ELF-1 (cell line): ENCODE data around the gene ADRM1.
A peak's percentile ranks its signal among the peaks of the same experiment; 100 is the strongest.

Experiments used
- DNase-seq: peaks from one replicate; pipeline ENCODE4 v3.0.0-alpha.2; 2016; ENCODE audit warnings: low read depth, low spot score

Gene ADRM1

GRCh38 chr20:62297449-62298227 is 5.2 kb upstream of the ADRM1 start:
- no peak for DNase-seq

GRCh38 chr20:62298577-62299249 is 4.1 kb upstream of the ADRM1 start:
- no peak for DNase-seq

- DNase-seq: no peak
Observed at GRCh38 chr20:62299666-62300236, 3.0 kb upstream of the ADRM1 start.

- no peak for DNase-seq
Observed at GRCh38 chr20:62300319-62300718, 2.5 kb upstream of the ADRM1 start.

- no peak for DNase-seq
Observed at GRCh38 chr20:62301111-62301668, 1.6 kb upstream of the ADRM1 start.

GRCh38 chr20:62301773-62302340 is 940 bp upstream of the ADRM1 start:
- peak; percentile 97 for DNase-seq

- no peak for DNase-seq
Observed at GRCh38 chr20:62303062-62303339, 204 bp downstream of the ADRM1 start.

- DNase-seq: peak; percentile 54
Observed at GRCh38 chr20:62303340-62304226, 786 bp downstream of the ADRM1 start.

- no peak for DNase-seq
Observed at GRCh38 chr20:62304331-62305148, 1.7 kb downstream of the ADRM1 start.

- DNase-seq: peak; percentile 26
Observed at GRCh38 chr20:62305149-62305764, 2.5 kb downstream of the ADRM1 start.

- no peak for DNase-seq
Observed at GRCh38 chr20:62305765-62306413, 3.1 kb downstream of the ADRM1 start.

- no peak for DNase-seq
Observed at GRCh38 chr20:62306414-62307187, 3.8 kb downstream of the ADRM1 start.

GRCh38 chr20:62307226-62308101 is 4.7 kb downstream of the ADRM1 start:
- no peak for DNase-seq

GRCh38 chr20:62308102-62308822 is 5.5 kb downstream of the ADRM1 start:
- no peak for DNase-seq

- DNase-seq: no peak
Observed at GRCh38 chr20:62309198-62309944, 6.6 kb downstream of the ADRM1 start.
